HepG2 (cell line): ENCODE results near the gene PAQR5. TPM values are rescaled to one million over a fixed set of nuclear protein-coding genes. Genes with fewer than 3 reads are reported as not detected.

Experiments used
- BRCA1 ChIP-seq: sonication (generic); formaldehyde crosslinking; IDR thresholded peaks from 2 replicates; pipeline ENCODE4 v1.4.0; 2020; ENCODE audit warnings: missing genetic modification reagents
- DPF2 ChIP-seq: sonication (generic); formaldehyde crosslinking; IDR thresholded peaks from 2 replicates; pipeline ENCODE4 v1.4.0; 2020; ENCODE audit warnings: mild to moderate bottlenecking, low read depth, missing genetic modification reagents, borderline replicate concordance
- ETV5 ChIP-seq: IDR thresholded peaks from 2 replicates; pipeline ENCODE4 v1.6.1; 2018; ENCODE audit warnings: missing biosample characterization, missing genetic modification reagents, inconsistent platforms, borderline replicate concordance
- HOXA7 ChIP-seq: sonication (generic); formaldehyde crosslinking; IDR thresholded peaks from 2 replicates; pipeline ENCODE4 v1.8.1; 2022; ENCODE audit warnings: mild to moderate bottlenecking, missing genetic modification reagents, moderate library complexity
- KDM2A ChIP-seq: sonication (generic); formaldehyde crosslinking; IDR thresholded peaks from 2 replicates; pipeline ENCODE4 v1.4.0; 2020; ENCODE audit warnings: low read depth, missing genetic modification reagents, borderline replicate concordance
- KMT2A ChIP-seq: sonication (generic); formaldehyde crosslinking; IDR thresholded peaks from 2 replicates; pipeline ENCODE4 v1.4.0; 2020; ENCODE audit warnings: missing genetic modification reagents
- MIER3 ChIP-seq: IDR thresholded peaks from 2 replicates; pipeline ENCODE4 v1.6.1; 2016; ENCODE audit warnings: missing compliant biosample characterization, borderline replicate concordance
- MIXL1 ChIP-seq: IDR thresholded peaks from 2 replicates; pipeline ENCODE4 v1.6.1; 2016
- MLLT10 ChIP-seq: sonication (generic); formaldehyde crosslinking; IDR thresholded peaks from 2 replicates; pipeline ENCODE4 v1.4.0; 2020; ENCODE audit warnings: missing genetic modification reagents
- NPAS2 ChIP-seq: sonication (generic); formaldehyde crosslinking; IDR thresholded peaks from 2 replicates; pipeline ENCODE4 v1.8.0; 2022; ENCODE audit warnings: mild to moderate bottlenecking, missing genetic modification reagents, borderline replicate concordance
- SMC3 ChIP-seq: IDR thresholded peaks from 2 replicates; pipeline ENCODE4 v1.6.1; 2011; ENCODE audit warnings: low read length, improper control_type of control experiment
- SNRNP70 ChIP-seq: fragments of 200-400 bp; formaldehyde crosslinking; IDR thresholded peaks from 2 replicates; pipeline ENCODE4 v1.6.1; 2017; ENCODE audit warnings: mild to moderate bottlenecking, low read depth, low read length, moderate library complexity
- SRSF9 ChIP-seq: fragments of 200-400 bp; formaldehyde crosslinking; IDR thresholded peaks from 2 replicates; pipeline ENCODE4 v1.6.1; 2018; ENCODE audit warnings: borderline replicate concordance, mild to moderate bottlenecking, low read depth, low read length; ENCODE audit not compliant: insufficient read depth, poor library complexity, severe bottlenecking
- TEAD2 ChIP-seq: sonication (generic); formaldehyde crosslinking; IDR thresholded peaks from 2 replicates; pipeline ENCODE4 v1.9.0; 2021; ENCODE audit warnings: missing genetic modification reagents
- ZNF121 ChIP-seq: sonication (generic); formaldehyde crosslinking; IDR thresholded peaks from 2 replicates; pipeline ENCODE4 v1.5.0; 2020; ENCODE audit warnings: mild to moderate bottlenecking, missing genetic modification reagents
- ZNF234 ChIP-seq: sonication (generic); formaldehyde crosslinking; conservative IDR thresholded peaks from 2 replicates; pipeline ENCODE4 v1.5.1; 2020; ENCODE audit warnings: mild to moderate bottlenecking, missing genetic modification reagents
- ZNF263 ChIP-seq: sonication (generic); formaldehyde crosslinking; IDR thresholded peaks from 2 replicates; pipeline ENCODE4 v1.4.0; 2020; ENCODE audit warnings: missing genetic modification reagents
- ZNF354B ChIP-seq: sonication (generic); formaldehyde crosslinking; IDR thresholded peaks from 2 replicates; pipeline ENCODE4 v1.8.0; 2022; ENCODE audit warnings: mild to moderate bottlenecking, missing genetic modification reagents
- ZNF44 ChIP-seq: sonication (generic); formaldehyde crosslinking; IDR thresholded peaks from 2 replicates; pipeline ENCODE4 v1.5.1; 2020; ENCODE audit warnings: mild to moderate bottlenecking, missing genetic modification reagents
- ZNF501 ChIP-seq: sonication (generic); formaldehyde crosslinking; IDR thresholded peaks from 2 replicates; pipeline ENCODE4 v1.5.1; 2020; ENCODE audit warnings: mild to moderate bottlenecking, moderate library complexity, missing genetic modification reagents
- ZSCAN25 ChIP-seq: sonication (generic); formaldehyde crosslinking; IDR thresholded peaks from 2 replicates; pipeline ENCODE4 v1.8.0; 2022; ENCODE audit warnings: mild to moderate bottlenecking, missing genetic modification reagents
- ZZZ3 ChIP-seq: sonication (generic); formaldehyde crosslinking; IDR thresholded peaks from 2 replicates; pipeline ENCODE4 v1.4.0; 2020; ENCODE audit warnings: missing genetic modification reagents, mild to moderate bottlenecking, borderline replicate concordance
- polyA plus RNA-seq, 8 experiments: library from polyadenylated mRNA; depleted of rRNA in 3 of 8; stranded (reverse) in 7 of 8; unstranded in 1 of 8; fragments of >200 nt; fragmentation: Illumina TruSeq in 4 of 8; extraction: Trizol in 4 of 8; gene quantifications; 2 replicates each; pipeline versions ENCODE4 v1.2.1 to v1.2.3, GENCODE V29; 2011 to 2016; ENCODE audit warnings: low read depth in 4 of 8, missing spikeins in 1 of 8, mixed read lengths in 1 of 8; ENCODE audit not compliant: insufficient read depth in 1 of 8
- total RNA-seq, 5 experiments: library from RNA; depleted of rRNA; stranded (reverse); fragments of >200 nt; fragmentation: Illumina TruSeq; extraction: Trizol; gene quantifications; 2 replicates each; pipeline ENCODE4 v1.2.3, GENCODE V29; 2016; ENCODE audit warnings: low read depth in 1 of 5
- TF ChIP-seq, protein P1 (sequence below): sonication (generic); formaldehyde crosslinking; IDR thresholded peaks from 2 replicates; pipeline ENCODE4 v1.8.0; 2022; ENCODE audit warnings: mild to moderate bottlenecking, missing genetic modification reagents; ENCODE audit not compliant: insufficient replicate concordance
- TF ChIP-seq, protein P2 (sequence below): sonication (generic); formaldehyde crosslinking; IDR thresholded peaks from 2 replicates; pipeline ENCODE4 v1.4.0; 2020; ENCODE audit warnings: missing genetic modification reagents, mild to moderate bottlenecking, borderline replicate concordance
- TF ChIP-seq, protein P3 (sequence below): sonication (generic); formaldehyde crosslinking; conservative IDR thresholded peaks from 2 replicates; pipeline ENCODE4 v1.8.0; 2022; ENCODE audit warnings: mild to moderate bottlenecking, moderate library complexity, missing genetic modification reagents

PAQR5 gene
- total and polyA plus RNA-seq, 2 of the 13 experiments (the other 11 are each of a cell fraction or from before 2014, with no cell fraction given) = 0.53 to 1.3 TPM

DNA sequence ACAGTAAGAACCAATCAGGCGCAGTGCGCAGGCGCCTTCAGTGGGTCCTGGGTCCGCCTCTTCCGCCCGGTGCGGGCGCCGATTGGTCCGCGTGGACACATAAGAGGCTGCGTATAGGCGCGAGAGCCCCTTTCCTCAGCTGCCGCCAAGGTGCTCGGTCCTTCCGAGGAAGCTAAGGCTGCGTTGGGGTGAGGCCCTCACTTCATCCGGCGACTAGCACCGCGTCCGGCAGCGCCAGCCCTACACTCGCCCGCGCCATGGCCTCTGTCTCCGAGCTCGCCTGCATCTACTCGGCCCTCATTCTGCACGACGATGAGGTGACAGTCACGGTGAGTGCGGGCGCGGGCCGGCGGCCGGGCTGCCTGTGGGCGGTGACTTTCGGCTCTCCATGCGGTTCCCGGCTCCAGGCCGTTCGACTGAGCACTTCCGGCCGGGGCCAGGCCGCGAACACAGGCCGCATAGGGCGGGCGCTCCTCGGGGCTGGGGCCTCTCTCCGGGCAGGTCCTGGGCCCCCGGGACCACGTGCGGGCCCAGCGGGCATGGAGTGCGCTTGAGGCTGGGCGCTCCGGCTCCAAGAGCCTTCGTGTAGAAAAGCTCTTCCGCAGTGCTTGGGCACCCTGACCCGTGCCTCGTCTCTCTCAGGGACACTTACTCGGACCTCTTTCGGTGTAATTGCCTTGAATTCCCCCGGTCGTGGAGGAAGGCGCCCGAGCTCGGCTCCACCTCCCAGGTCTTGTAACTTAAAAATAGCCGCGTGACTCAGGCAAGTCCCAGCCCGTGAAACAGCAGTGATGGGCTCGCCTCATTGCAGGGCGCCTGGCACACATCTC lies 154.2 kb downstream of the PAQR5 start, which contains the start of gene RPLP1 (continued):
- peak; percentile 29; the same call in 1 of the 2 replicates for TF ChIP-seq MIER3 (CRISPR knock-in tag)
- peak; percentile 94 for TF ChIP-seq BRCA1
- 0 out of 2 replicates have a peak, but pooled peaks have one; percentile 31 for TF ChIP-seq MIXL1 (CRISPR knock-in tag)
- TF ChIP-seq, protein P1, sequence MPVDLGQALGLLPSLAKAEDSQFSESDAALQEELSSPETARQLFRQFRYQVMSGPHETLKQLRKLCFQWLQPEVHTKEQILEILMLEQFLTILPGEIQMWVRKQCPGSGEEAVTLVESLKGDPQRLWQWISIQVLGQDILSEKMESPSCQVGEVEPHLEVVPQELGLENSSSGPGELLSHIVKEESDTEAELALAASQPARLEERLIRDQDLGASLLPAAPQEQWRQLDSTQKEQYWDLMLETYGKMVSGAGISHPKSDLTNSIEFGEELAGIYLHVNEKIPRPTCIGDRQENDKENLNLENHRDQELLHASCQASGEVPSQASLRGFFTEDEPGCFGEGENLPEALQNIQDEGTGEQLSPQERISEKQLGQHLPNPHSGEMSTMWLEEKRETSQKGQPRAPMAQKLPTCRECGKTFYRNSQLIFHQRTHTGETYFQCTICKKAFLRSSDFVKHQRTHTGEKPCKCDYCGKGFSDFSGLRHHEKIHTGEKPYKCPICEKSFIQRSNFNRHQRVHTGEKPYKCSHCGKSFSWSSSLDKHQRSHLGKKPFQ (CRISPR knock-in tag) = peak; percentile 56
- no peak for TF ChIP-seq MLLT10
- no peak for TF ChIP-seq ZNF44 (CRISPR knock-in tag)
- TF ChIP-seq ETV5 (CRISPR knock-in tag) = peak; percentile 60
- no peak; the same call in 1 of the 2 replicates for TF ChIP-seq ZNF121 (CRISPR knock-in tag)
- no peak for TF ChIP-seq HOXA7
- TF ChIP-seq SMC3 = no peak
- TF ChIP-seq, protein P2, sequence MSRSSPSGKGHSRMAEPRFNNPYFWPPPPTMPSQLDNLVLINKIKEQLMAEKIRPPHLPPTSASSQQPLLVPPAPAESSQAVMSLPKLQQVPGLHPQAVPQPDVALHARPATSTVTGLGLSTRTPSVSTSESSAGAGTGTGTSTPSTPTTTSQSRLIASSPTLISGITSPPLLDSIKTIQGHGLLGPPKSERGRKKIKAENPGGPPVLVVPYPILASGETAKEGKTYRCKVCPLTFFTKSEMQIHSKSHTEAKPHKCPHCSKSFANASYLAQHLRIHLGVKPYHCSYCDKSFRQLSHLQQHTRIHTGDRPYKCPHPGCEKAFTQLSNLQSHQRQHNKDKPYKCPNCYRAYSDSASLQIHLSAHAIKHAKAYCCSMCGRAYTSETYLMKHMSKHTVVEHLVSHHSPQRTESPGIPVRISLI (CRISPR knock-in tag) = peak; percentile 57; the same call in 1 of the 2 replicates
- no peak for TF ChIP-seq DPF2 (CRISPR knock-in tag)
- TF ChIP-seq SRSF9 = no peak
- TF ChIP-seq KMT2A = peak; percentile 91
- no peak for TF ChIP-seq NPAS2 (CRISPR knock-in tag)
- TF ChIP-seq, protein P3, sequence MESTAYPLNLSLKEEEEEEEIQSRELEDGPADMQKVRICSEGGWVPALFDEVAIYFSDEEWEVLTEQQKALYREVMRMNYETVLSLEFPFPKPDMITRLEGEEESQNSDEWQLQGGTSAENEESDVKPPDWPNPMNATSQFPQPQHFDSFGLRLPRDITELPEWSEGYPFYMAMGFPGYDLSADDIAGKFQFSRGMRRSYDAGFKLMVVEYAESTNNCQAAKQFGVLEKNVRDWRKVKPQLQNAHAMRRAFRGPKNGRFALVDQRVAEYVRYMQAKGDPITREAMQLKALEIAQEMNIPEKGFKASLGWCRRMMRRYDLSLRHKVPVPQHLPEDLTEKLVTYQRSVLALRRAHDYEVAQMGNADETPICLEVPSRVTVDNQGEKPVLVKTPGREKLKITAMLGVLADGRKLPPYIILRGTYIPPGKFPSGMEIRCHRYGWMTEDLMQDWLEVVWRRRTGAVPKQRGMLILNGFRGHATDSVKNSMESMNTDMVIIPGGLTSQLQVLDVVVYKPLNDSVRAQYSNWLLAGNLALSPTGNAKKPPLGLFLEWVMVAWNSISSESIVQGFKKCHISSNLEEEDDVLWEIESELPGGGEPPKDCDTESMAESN (CRISPR knock-in tag) = peak; percentile 95
- no peak; the same call in 1 of the 2 replicates for TF ChIP-seq ZZZ3 (CRISPR knock-in tag)
- TF ChIP-seq ZNF234 (CRISPR knock-in tag) = 0 out of 2 replicates have a peak, but pooled peaks have one; percentile 43
- TF ChIP-seq KDM2A (CRISPR knock-in tag) = peak; percentile 87
- peak; percentile 50 for TF ChIP-seq ZNF263
- no peak for TF ChIP-seq ZNF354B (CRISPR knock-in tag)
- TF ChIP-seq ZNF501 (CRISPR knock-in tag) = peak; percentile 93
- TF ChIP-seq ZSCAN25 (CRISPR knock-in tag) = no peak; the same call in 1 of the 2 replicates
- no peak for TF ChIP-seq SNRNP70
- TF ChIP-seq TEAD2 (CRISPR knock-in tag) = peak; percentile 54; the same call in 1 of the 2 replicates
